AG08396 (cell line): ENCODE results near the gene TRMT2A.
A peak's percentile ranks its signal among the peaks of the same experiment; 100 is the strongest.
"Not testable (repeated sequence)": the region's sequence is repeated elsewhere in the genome, so short reads cannot be mapped to it uniquely, and the experiment has no call there.

ENCODE experiments used
- DNase-seq: peaks from one replicate; pipeline ENCODE4 v3.0.0; 2012; ENCODE audit warnings: low spot score, mixed read lengths

TRMT2A gene

GRCh38 chr22:20084547-20085413 is 32.2 kb downstream of the TRMT2A start:
- no peak for DNase-seq

- DNase-seq: no peak
Measured at GRCh38 chr22:20083891-20084546, 33.0 kb downstream of the TRMT2A start.

DNA sequence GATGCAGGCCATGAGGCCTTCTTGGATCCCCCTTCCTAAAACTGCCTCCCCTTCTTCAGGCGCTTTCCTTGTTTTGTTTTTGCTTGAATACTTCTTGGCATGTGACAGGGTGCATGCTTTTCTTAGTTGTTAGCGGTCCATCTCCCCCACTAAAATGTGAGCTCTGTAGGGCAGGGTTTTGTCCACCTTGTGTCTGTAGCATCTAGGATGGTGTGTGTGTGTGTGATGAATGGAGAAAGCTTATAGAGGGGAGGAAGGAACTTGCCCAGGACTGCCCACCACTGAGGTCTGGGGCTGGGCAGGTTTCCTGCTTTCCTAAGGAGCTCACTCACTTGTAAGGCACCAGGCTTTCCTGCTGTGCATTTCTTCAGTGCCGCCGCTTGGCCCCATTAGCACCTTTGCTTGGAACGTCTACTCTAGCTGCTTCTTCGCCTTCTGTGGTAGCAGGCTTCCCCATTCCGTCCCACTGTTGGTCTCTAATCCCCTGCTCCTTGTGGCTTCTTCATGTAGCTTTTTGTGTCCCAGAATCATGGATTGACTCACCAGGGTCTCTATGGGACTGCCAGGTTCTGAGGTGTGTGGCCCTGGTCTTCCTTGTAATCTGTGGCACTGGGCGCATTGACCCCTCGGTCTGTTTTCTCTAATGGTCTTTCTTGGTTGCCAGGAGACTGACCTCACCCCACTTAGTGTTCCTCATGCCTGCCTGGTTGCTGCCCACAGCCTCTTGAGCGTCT is 33.7 kb downstream of the TRMT2A start:
- no peak for DNase-seq

GRCh38 chr22:20080776-20081654 is 36.0 kb downstream of the TRMT2A start:
- peak; percentile 74 for DNase-seq

DNA sequence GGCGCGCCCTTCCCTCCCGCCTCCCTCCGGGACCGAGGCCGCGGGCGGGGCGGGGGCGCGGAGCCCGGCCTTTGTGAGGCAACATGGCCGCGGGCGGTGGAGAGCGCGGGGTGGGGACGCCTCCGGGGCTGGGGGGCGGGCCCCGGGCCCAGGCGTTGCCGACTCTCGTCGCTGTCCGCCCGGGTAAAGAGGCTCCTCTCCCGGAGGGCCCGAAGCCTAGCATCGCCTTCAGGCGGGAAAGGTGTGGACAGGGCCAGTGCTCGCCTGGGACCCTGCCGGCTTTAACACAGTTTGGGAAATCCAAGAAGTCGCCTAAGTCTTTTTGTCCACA is 36.6 kb downstream of the TRMT2A start:
- peak; percentile 86 for DNase-seq

- DNase-seq: peak; percentile 99
Measured at GRCh38 chr22:20079745-20080444, 37.1 kb downstream of the TRMT2A start, which contains the start of gene DGCR8. DGCR8 (plus strand) TSS chr22:20080241; CDS start chr22:20085964, 5,723 bp downstream.

GRCh38 chr22:20076627-20077172 is 40.3 kb downstream of the TRMT2A start:
- no peak for DNase-seq

DNA sequence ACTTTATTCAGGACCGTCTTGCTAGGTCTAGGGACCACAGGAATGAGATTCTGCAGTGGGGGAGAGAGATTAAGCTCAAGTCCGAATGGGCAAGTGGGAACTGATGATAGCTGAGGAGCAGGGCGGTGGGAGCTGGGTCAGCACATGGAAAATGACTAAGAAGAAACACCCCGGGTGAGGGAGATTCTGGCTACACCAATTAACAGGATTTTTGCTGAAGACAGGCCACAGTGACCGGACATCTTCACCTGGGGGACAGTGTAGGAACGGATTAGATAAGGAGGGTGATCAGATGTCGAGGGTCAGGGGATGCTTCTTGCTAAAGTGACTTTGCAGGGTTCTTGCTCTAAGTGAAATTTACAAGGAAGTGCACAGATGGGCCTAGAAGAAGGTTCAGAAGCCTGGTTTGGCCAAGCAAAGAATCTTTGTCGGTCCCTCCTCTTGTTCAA is 45.5 kb downstream of the TRMT2A start:
- DNase-seq: no peak

DNA sequence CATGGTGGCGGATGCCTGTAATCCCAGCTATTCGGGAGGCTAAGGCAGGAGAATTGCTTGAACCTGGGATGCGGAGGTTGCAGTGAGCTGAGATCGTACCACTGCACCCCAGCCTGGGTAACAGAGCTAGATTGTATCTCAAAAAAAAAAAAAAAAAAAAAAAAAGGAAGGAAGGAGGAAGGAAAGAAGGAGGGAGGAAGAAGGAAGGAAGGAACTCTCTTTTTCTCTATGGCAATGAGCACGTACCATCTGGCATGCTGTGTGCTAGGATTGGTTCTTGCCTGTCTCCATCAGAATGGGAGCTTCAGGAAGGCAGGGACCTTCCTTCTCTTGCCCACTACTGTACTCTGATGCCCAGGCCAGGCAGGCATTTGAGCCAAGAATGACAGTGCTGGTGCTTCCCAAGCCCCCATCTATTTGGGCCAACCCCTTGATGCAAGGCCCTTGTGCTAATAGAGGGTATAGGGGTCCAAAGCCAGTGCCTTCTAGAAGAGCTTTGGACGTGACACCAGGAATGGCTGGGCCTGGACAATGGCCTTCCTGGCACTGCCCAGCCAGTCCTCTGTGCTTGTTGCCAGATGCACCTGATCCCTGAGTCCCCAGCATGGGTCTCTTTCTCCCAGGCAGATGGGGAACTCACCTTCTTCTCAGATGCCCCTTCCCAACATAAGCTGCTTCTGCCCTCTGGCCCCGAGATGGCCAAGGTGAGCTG is 47.5 kb downstream of the TRMT2A start:
- no peak for DNase-seq

DNA sequence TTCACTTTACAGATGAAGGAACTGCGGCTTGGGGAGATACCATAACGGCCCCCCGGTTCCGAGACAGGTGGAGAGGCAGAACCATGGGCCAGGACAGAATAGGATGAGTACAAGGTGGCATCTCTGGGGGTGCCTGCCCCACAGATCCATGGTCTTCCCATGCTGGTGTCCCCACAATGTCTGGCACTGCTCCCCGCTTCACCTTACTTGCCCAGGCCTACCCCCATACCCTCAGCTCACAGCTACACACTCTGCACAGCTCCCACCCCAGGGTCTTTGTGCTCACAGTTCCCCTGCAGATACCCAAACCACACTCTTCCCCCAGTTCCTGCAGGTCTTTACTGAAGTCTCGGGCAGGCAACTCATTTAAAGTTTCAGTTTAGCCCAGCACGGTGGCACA is 48.4 kb downstream of the TRMT2A start:
- no peak for DNase-seq

GRCh38 chr22:20067384-20067682 is 49.7 kb downstream of the TRMT2A start:
- not testable (repeated sequence) for DNase-seq

- no peak for DNase-seq
Measured at GRCh38 chr22:20066617-20067383, 50.2 kb downstream of the TRMT2A start.

- no peak for DNase-seq
Measured at GRCh38 chr22:20065896-20066616, 51.0 kb downstream of the TRMT2A start.

GRCh38 chr22:20064545-20065262 is 52.3 kb downstream of the TRMT2A start:
- no peak for DNase-seq

DNA sequence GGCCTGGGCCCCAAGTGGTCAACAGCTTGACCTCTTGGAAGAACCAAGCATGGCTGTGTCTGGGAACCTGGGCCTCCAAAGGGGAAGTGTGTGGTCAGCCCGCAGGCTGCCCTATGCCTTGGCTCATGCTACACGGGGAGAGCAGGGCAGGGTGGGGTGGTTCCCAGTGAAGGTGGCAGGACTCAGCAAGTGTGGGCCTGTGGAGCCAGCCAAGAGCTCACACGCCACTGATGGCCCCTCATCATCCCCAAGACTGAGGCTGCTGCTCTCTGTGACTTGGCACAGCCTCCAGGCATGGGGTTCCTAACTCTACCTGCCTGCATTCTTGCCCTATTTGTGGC is 52.9 kb downstream of the TRMT2A start:
- DNase-seq: no peak

DNA sequence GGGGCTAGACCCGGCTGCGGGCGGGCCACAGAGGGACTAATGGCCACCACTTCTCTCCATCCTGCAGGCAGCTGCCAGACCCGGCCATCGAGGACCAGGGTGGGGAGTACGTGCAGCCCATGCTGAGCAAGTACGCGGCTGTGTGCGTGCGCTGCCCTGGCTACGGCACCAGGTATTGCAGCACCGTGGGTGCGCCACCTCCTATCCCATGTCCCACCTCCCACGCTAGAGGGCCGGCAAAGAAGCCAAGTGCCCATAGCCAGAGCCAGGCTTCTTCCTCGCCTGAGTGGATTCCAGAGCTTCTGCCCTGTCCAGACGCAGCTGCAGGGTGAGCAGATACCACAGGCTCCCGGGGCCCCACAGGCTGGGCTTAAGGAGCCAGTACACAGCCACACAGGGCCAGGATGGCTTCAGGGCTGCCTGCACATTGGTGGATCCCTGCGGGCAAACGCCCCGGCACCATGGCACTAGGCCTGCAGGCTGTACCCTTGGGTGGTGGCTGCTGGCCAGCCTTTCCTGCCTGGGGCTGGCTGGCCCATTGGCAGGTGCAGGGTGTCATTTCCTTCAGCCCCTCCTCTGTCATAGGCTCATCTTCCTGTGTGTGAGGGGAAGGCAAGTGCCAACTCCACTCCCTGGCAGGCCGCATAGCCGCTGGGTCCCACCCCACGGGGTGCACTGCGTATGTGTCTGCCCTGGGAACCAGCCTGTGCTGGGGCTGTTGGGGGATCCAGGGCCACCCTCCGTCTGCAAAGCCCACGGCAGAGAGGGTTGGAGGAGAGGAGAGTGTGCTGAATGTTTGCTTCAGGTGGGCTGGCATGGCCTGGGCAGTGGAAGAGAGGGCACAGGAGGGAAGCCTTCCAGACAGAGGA is 53.5 kb downstream of the TRMT2A start:
- no peak for DNase-seq

- DNase-seq: no peak
Measured at GRCh38 chr22:20062766-20063083, 54.3 kb downstream of the TRMT2A start.
